Measurements from ENCODE around the gene LRRC75A.

- no peak for TF ChIP-seq POLR2A (IDR thresholded peaks at IDR 0.05)
- no peak for TF ChIP-seq CTCF (IDR thresholded peaks at IDR 0.05)
Observed at GRCh38 chr17:16513873-16514272, 21.9 kb upstream of the LRRC75A start.

All from prostate gland (tissue), 2 donors.